SK-N-MC (cell line): ENCODE data around the gene VEGFC.

Experiments
- EZH2 ChIP-seq: fragments of 200-600 bp; sonication (generic); IDR thresholded peaks from one replicate; pipeline ENCODE4 v1.6.1; 2017; ENCODE audit warnings: antibody characterized with exemption
- FOXP2 ChIP-seq: optimal IDR thresholded peaks from 2 replicates; pipeline ENCODE3; 2011; ENCODE audit warnings: mild to moderate bottlenecking, moderate library complexity; ENCODE audit not compliant: insufficient read depth; ENCODE audit errors: extremely low read length, control extremely low read depth
- POLR2AphosphoS5 ChIP-seq: IDR thresholded peaks from 2 replicates; pipeline ENCODE4 v1.6.1; 2012; ENCODE audit warnings: mild to moderate bottlenecking, low read depth, low read length, borderline replicate concordance

DNA sequence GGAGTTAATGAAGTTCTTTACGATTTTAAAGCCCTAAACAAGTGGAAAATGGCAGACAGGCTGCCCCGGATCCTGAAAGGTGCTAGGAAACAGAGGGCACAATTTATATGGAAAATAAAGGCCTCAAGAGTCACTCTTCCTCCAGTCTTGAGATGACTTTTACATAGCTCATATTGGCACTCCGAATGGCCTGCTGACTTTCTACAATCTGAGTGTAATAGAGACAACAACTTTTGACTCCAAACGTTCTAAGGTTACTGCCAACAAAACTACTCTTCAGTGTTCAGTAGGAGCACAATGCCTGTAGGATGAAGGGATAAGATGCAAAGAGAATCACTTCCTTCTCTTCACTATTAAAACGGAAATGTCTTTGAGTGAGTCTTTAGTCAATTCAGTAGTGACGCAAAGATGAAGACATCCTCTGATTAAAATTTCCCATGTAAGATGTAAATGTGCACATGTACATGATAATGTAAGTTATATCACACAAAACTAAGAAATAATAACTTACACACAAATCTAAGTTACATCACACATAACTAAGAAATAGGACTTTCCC is 40.5 kb downstream of the VEGFC start:
- TF ChIP-seq EZH2 = no peak
- TF ChIP-seq POLR2AphosphoS5 = no peak
- TF ChIP-seq FOXP2 = no peak
